ENCODE data around the gene LAMA2. TPM values are rescaled to one million over a fixed set of nuclear protein-coding genes. Genes with fewer than 3 reads are reported as not detected.

The LAMA2 gene
- total RNA-seq, 1 donor from 2014 or later: 54.0 TPM

DNA sequence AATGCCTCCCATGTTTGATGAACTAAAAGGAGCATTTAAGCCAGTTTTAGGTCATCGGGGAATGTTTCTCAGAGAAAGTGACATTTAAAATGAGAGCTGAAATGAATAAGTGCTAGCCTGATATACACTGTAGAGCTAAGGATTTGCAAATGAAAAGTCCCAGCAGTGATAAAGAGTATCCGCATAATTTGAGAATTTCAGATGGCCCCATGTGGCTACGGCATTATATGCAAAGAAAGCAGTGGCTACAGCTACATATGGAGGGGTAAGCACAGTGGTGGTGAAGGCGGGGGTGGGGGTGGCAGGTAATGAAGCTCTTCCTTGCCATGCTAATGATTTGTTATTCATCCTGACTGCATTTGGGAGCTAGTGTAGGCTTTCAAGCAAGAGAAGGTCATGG is 455.7 kb downstream of the LAMA2 start:
- H3K27ac Mint-ChIP-seq: no peak overlapping the region
- no peaks in the 10 kb centered on the region for H3K4me1 Mint-ChIP-seq (ENCODE audit: unreplicated experiment)
- no peak for DNase-seq (ENCODE audit: extremely low spot score, unreplicated experiment)
- no peaks in the 10 kb centered on the region for H3K27me3 Mint-ChIP-seq
- H3K4me3 Mint-ChIP-seq: no peak overlapping the region
- peaks cover 9% of the 10 kb centered on the region for H3K9me3 Mint-ChIP-seq
- TF ChIP-seq, protein P1, sequence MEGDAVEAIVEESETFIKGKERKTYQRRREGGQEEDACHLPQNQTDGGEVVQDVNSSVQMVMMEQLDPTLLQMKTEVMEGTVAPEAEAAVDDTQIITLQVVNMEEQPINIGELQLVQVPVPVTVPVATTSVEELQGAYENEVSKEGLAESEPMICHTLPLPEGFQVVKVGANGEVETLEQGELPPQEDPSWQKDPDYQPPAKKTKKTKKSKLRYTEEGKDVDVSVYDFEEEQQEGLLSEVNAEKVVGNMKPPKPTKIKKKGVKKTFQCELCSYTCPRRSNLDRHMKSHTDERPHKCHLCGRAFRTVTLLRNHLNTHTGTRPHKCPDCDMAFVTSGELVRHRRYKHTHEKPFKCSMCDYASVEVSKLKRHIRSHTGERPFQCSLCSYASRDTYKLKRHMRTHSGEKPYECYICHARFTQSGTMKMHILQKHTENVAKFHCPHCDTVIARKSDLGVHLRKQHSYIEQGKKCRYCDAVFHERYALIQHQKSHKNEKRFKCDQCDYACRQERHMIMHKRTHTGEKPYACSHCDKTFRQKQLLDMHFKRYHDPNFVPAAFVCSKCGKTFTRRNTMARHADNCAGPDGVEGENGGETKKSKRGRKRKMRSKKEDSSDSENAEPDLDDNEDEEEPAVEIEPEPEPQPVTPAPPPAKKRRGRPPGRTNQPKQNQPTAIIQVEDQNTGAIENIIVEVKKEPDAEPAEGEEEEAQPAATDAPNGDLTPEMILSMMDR (conservative IDR thresholded peaks at IDR 0.05): no peak
- H3K36me3 Mint-ChIP-seq: no peaks in the 10 kb centered on the region

DNA sequence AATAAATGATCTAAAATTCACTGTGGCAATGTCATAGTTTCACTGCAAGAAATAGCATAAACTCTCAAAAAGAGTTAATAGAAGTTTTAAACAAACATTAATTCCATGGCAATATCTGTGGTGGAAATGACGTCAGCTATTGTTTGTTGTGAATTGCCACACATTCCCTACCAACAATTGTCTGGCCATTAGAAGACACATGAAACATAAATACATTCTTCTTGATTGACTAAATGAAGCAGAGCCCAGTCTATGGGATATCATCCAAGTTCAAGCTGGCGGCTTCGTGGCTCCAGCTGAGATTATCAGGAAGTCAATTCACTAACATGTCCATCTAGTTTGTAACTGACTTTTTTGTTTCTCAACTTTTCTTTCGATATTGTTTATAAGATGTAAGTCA is 458.0 kb downstream of the LAMA2 start:
- H3K36me3 Mint-ChIP-seq: no peaks in the 10 kb centered on the region
- no peak for DNase-seq (ENCODE audit: extremely low spot score, unreplicated experiment)
- no peak overlapping the region for H3K27ac Mint-ChIP-seq
- no peaks in the 10 kb centered on the region for H3K27me3 Mint-ChIP-seq
- no peaks in the 10 kb centered on the region for H3K4me1 Mint-ChIP-seq (ENCODE audit: unreplicated experiment)
- peaks cover 9% of the 10 kb centered on the region for H3K9me3 Mint-ChIP-seq
- H3K4me3 Mint-ChIP-seq: no peak overlapping the region
- TF ChIP-seq, protein P1 (conservative IDR thresholded peaks at IDR 0.05): no peak

DNA sequence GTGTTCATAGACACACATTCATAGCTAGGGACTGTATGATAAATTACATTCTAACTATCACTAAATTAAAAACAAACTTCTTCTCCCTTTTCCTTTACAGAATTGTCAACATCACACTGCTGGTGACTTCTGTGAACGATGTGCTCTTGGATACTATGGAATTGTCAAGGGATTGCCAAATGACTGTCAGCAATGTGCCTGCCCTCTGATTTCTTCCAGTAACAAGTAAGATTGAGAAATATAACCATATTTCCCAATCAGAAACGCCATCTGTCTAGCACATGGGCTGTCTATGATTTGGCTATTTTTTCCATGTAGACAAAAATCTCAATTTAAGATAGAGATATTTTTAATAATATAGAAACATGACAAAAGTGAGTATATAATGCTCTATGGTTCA is 459.3 kb downstream of the LAMA2 start:
- H3K4me3 Mint-ChIP-seq: no peak overlapping the region
- peaks cover 9% of the 10 kb centered on the region for H3K9me3 Mint-ChIP-seq
- H3K4me1 Mint-ChIP-seq (ENCODE audit: unreplicated experiment): no peaks in the 10 kb centered on the region
- TF ChIP-seq, protein P1 (conservative IDR thresholded peaks at IDR 0.05): no peak
- no peak for DNase-seq (ENCODE audit: extremely low spot score, unreplicated experiment)
- no peaks in the 10 kb centered on the region for H3K36me3 Mint-ChIP-seq
- peaks cover 2% of the 10 kb centered on the region for H3K27me3 Mint-ChIP-seq
- no peak overlapping the region for H3K27ac Mint-ChIP-seq

DNA sequence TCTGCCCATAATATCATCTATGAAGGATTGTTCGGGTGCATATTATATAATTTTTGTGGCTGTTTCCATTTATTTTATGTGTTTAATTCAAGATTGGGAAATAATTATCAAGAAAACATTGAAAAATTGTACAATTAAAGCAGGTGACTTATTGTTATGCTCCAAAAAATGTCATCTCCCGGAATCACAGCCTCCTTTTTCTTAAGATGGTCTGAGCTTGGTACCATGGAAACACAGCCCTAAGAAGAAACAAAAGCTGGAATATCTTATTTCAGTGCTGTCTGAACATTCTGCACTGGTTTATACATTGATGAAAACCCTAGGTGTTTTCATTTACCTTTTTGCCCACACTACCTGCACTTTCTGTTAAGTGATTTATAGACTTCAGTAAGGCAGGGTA is 459.9 kb downstream of the LAMA2 start:
- H3K27me3 Mint-ChIP-seq: peaks cover 3% of the 10 kb centered on the region

DNA sequence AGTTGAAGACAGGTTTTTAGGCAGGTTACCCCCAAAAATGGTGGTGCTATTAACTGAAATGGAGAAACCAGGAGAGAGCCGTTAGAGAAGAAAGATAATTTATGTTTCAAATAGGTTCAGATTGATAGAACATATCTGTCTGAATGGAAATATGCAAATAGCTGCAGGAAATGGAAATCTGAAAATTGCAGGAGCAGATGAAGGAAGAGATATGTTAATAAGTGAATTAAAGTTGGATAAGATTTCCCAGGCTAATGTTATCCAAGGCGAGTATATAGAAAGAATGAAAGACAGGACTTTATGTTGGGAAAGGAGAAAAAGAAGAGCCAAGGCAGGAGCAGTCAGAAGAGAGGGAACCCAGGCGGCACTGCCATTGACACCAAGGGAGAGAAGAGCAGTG is 461.4 kb downstream of the LAMA2 start:
- Mint-ChIP-seq H3K27me3 (peaks cover 3% of the 10 kb centered on the region), H3K4me1 (ENCODE audit: unreplicated experiment) (no peaks in the 10 kb centered on the region), H3K4me3 (no peak overlapping the region), H3K36me3 (no peaks in the 10 kb centered on the region), H3K27ac (no peak overlapping the region), H3K9me3 (peaks cover 7% of the 10 kb centered on the region)
- DNase-seq (ENCODE audit: extremely low spot score, unreplicated experiment): no peak
- TF ChIP-seq, protein P1 (conservative IDR thresholded peaks at IDR 0.05): no peak

More for the DNA sequence above, 459.9 kb downstream of the LAMA2 start:
- no peaks in the 10 kb centered on the region for H3K36me3 Mint-ChIP-seq
- no peak overlapping the region for H3K4me3 Mint-ChIP-seq
- TF ChIP-seq, protein P1 (conservative IDR thresholded peaks at IDR 0.05): no peak
- DNase-seq (ENCODE audit: extremely low spot score, unreplicated experiment): no peak
- H3K4me1 Mint-ChIP-seq (ENCODE audit: unreplicated experiment): no peaks in the 10 kb centered on the region
- peaks cover 9% of the 10 kb centered on the region for H3K9me3 Mint-ChIP-seq
- H3K27ac Mint-ChIP-seq: no peak overlapping the region

DNA sequence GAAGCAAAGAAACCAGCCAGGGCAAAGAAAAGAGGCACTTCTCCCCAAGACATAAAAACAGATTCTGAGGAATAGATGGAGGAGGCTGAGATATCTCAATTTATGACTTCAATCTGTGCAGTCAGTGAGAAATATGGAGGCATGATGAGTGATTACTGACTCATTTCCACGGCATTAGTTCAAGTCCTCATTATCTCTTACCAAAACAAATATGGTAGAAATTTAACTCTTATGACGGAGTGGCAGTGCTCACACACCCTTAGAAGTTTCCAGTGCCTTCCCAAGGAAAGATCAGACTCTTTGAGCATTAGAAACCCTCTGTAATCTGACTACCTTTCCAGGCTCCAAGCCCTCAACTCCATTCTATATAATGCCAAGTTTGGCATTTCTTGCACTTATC is 463.0 kb downstream of the LAMA2 start:
- H3K4me3 Mint-ChIP-seq: no peak overlapping the region
- H3K9me3 Mint-ChIP-seq: no peaks in the 10 kb centered on the region
- no peaks in the 10 kb centered on the region for H3K4me1 Mint-ChIP-seq (ENCODE audit: unreplicated experiment)
- peaks cover 3% of the 10 kb centered on the region for H3K27me3 Mint-ChIP-seq
- no peak overlapping the region for H3K27ac Mint-ChIP-seq
- no peaks in the 10 kb centered on the region for H3K36me3 Mint-ChIP-seq
- DNase-seq (ENCODE audit: extremely low spot score, unreplicated experiment): no peak
- TF ChIP-seq, protein P1 (conservative IDR thresholded peaks at IDR 0.05): no peak

All from type B pancreatic cell (in vitro differentiated cells).